AG08395 (cell line): Measurements from ENCODE around the gene ZNF644.
"Not testable (repeated sequence)": the region's sequence is repeated elsewhere in the genome, so short reads cannot be mapped to it uniquely, and the experiment has no call there.

Source experiments
- DNase-seq: peaks from one replicate; pipeline ENCODE4 v3.0.0; 2012; ENCODE audit warnings: mixed read lengths, low spot score

ZNF644 gene

DNA sequence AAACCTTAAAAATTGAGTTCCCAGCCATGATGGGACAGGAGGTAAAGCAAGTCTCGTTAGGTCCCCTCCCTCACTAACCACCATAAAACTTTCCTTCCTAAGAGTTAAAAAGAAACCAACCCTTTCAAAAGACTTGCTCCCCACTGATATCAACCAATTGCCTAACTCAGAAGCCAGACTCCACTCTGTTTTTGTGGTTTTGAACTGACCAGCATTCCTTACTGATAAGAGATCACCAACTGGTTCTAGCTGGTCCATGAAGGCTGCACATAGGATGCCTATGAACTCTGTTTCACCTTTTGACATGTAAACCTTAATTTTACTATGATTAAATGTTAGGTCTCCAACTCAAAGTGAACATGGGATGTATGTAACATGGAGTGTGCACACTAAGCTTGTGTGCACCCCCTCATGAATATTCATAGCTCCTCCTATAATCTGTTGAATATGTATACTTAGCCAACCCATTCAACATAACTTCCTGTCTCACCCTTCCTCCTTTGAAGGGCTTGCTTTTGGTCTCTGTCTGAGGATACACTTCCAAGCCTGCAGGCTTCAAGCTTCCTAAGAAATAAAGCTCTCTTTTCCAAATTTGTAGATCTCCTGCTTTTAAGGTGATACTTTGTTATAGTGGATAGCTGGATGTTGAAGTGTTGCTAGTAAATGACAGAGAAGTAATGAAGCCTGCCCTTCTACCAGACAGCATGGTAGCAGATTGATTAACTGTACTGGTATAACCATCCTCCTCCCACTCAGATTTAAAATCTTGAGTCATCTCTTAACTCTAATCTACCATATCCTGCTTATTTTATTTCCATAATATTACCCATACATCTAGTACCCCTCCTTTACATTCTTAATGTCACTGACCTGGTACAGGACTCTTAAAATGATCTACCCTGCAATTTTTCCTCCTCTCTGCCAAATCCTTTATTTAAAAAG lies 95.6 kb downstream of the ZNF644 start:
- DNase-seq = peak; percentile 51

DNA sequence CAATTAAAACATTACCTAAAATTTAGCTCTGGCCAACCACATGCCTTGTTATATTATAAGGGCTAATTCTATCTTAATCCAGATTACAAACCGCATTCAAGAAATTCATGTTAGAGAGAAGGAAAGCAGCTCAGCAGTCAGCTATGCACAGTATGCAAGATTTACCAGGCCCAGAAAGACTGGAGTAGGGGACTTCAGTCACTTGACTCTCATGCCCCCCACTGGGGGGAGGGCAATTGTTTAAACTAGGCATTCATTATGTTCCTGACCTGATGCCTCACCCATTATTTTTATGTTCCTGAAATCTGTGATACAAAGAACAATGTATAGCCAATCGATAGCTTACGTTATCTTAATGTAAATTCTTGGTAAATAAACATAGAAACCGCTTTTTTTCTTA lies 96.9 kb downstream of the ZNF644 start:
- DNase-seq = no peak

DNA sequence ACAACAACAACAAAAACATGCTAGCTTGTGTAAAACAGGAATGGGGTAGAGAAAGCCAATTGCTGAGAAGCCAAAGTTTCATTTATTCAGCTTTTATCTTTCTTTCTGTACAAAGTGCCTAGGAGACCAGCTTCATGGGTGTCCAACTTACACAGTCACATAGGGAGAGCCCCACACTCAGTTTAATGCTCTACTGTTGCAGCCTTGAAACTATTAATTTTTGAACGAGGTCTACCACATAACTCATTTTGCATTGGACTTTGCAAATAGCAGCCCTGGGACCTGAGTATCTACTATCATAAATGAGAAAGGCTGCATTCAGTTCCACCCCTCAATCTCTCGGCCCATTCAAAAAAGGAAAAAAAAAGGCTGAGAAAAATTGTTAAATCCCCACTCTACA lies 98.8 kb downstream of the ZNF644 start:
- no peak for DNase-seq

DNA sequence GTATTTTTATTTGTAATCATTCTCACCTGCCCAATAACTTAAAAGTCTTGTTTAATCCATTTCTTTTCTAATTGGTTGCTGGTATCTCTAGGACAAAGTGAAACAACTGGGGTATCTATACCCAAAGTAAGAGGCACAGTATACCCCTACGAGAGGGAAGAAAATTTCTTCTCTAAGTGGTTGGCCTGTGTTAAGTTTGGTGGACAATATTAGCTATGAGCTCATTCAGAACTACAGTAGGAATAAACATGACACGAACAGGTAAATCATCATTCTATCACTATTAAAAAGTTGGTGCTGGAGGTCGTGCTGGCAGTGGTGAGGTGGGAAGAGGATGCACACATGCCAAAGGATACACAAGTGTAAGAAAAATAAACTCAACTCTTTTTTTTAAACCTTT lies 99.6 kb downstream of the ZNF644 start:
- no peak for DNase-seq

DNA sequence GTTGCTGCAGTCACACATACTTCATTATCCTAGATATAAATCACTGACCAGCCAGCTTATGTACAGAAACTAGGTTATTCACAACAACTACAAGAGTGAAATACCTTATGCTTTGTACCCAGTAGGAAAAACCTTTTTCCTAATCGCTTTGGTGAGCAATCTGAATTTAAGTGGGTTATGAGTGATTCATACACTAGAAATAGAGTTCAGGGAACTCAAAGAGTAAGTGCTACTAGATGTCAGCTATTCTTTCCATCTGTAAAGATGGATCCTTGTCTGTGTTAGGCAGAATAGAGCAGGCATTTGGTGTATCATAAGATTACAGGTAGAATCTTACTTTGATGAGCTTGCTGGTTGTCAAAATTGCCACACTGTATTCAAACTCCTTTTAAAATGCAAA lies 101.9 kb downstream of the ZNF644 start:
- DNase-seq = no peak

DNA sequence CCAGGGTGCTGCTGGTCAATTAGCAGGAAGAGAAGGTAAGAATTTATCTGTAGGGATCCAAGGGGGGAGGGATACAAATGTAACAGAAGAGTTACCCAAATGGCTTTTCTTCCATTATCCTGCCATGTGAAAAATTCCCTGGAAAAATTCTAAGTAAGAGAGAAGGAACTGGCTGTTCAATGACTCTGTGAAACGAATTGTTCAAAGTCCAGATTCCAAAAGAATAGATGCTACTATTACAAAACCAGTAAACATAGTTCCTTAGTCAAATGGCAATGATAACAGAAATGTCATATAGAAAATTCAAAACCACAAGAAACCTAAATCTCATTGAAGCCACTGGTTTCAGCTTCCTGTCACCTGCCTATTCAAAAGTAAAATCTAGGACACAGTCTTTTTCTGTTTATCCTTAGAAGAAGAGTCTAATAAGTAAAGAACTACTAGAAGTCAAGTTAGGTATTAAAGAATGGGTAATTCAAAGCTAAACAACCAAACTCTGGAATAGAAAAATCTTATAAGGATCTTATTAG lies 102.6 kb downstream of the ZNF644 start:
- no peak for DNase-seq

DNA sequence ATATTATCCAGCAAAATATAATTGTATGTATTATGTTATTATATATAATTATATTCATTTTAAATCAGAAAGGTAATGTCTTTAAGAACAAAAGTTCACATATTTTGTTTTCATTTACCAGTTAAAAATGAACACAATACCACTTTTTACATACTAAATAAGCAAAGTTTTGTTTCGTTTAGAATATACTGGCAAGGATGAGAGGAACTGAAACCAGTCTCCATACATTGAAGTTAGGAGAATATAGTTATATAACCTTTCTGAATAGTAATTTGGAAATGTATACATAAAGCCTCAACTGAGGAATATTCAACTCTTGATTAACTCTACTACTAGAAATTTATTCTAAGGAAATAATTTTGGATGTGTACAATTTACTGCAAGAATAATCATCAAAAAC lies 110.5 kb downstream of the ZNF644 start:
- no peak for DNase-seq

DNA sequence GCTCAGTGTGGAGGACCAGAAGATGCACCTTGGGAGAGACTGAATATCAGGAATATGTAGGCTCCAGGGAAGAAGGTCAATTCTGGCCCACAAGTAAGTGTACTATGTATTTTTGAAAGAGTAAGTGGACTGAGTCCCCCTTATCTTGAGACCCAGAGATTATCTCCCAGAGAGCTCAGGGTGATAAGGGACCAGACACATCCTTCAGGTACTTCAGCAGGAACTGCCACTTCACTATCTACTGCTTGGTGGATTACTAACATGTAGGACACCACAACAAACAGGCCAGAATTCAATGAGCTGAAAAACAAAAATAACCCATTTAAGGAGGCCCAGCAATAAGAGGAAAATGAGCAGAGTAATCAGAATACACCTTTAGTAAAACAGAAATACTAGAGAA lies 119.2 kb downstream of the ZNF644 start:
- no peak for DNase-seq

DNA sequence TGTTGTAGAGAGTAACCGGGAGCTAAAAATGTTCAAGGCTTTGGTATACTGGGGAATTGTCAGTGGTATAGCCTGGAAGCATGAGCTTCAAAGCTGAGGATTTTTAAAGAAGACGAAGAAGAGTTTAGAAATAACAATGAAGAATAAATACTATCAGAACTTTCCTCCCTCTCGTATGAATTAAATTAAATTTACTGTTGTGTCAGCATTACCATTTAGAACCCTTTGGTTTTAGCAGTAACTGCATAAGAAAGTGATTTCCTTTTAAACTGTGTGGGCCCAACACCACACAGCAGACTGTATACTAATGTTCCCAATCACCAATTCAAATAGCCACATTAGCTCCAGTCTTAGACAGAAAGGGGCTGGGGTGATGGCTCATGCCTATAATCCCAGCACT lies 122.6 kb downstream of the ZNF644 start:
- no peak for DNase-seq

DNA sequence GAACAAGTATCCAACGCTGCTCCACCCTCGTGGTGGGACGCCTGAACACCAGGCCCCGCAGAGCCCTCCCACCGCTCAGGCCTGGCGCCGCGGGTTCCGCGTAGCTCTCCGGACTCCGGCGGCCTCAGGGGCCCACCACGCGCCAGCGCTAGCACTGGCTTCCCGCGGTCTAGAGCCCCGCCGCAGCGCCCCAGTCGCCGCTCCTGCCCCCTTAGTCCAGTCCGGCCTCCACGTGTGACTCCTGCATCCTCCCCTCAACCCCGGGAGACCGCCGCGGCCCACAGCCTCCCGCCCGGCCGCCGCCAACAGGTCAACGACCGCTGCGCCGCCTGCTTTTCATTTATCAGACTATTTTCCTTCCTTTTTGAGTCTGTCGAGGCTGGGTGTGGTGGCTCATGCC lies 128.2 kb downstream of the ZNF644 start:
- not testable (repeated sequence) for DNase-seq

DNA sequence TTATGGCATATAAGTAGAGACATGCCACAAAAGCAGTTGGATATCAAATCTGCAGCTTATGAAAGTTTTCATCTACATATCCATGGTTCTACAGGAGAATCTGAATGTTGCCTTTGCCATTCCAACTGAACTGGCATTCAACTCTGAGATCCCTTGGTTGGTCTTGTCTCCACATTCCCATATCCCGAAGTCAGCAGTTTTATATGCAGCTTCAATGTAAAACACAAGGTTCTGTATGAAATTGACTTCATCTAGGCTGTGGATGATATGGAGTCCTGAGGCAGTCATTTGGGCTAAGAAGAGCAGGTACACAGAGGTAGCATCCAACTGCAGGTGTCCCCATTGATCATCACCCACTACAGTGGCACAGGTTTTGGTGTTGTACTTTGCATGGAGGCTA lies 129.0 kb downstream of the ZNF644 start:
- DNase-seq = not testable (repeated sequence)

DNA sequence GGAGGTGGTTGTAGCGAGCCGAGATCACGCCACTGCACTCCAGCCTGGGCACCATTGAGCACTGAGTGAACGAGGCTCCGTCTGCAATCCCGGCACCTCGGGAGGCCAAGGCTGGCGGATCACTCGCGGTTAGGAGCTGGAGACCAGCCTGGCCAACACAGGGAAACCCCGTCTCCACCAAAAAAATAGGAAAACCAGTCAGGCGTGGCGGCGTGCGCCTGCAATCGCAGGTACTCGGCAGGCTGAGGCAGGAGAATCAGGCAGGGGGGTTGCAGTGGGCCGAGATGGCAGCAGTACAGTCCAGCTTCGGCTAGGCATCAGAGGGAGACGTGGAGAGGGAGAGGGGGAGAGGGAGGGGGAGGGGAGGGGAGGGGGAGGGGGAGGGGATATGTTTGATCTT lies 129.6 kb downstream of the ZNF644 start:
- not testable (repeated sequence) for DNase-seq

DNA sequence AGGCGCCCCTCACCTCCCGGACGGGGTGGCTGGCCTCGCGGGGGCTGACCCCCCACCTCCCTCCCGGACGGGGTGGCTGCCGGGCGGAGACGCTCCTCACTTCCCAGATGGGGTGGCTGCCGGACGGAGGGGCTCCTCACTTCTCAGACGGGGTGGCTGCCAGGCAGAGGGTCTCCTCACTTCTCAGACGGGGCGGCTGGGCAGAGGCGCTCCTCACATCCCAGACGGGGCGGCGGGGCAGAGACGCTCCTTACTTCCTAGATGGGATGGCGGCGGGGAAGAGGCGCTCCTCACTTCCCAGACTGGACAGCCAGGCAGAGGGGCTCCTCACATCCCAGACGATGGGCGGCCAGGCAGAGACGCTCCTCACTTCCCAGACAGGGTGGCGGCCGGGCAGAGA lies 130.1 kb downstream of the ZNF644 start:
- DNase-seq = not testable (repeated sequence)

DNA sequence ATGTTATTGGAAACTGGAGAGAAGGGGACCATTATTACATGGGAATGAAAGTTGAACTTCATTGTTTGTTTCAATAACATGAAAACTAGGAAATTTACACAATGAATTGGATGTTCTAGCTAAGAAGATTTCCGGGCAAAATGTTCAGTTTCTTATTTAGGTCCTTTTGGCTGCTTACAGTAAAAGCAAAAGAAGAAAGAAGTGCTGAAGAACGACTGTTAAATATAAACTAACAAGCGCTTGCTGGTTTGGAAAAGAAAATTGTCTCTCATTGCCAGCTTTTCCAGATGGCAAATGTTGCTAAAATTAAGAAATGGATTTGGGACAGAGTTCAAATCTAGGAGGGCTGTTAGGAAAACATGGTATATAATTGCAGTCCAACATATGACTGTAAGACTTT lies 139.6 kb downstream of the ZNF644 start:
- no peak for DNase-seq

DNA sequence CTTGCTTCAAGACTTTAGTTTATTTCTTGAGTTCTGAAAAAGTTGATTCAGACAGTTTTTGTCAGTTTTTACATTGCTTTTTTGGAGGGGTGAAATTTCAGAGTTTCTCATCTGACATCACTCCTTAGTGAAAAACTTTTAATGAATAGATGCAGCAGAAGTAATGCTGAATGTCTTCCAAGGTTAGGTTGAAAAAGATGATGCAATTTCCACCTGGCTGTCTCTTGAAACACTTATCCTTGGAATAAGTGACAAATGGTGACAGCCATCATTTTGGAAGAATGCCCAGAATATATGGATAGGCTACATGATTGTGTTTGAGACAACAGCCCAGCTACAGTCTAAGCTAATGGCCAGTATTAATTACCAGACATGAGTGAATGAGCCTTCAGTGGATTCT lies 140.8 kb downstream of the ZNF644 start:
- DNase-seq = no peak

DNA sequence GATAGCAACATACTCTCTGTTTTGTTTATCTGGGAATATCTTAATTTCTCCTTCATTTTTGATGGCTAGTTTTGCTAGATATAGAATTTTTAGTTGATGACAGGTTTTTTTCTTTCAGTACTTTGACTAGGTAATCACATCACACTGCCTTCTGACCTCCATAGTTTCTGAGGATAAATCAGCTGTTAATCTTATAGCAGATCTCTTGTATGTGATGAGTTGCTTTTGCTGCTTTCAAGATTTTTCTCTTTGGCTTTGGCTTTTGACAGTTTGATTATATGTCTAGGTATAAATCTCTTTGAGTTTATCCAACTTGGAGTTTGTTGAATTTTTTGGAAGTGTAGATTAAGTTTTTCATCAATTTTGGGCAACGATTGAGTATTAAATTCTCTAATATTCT lies 142.6 kb downstream of the ZNF644 start:
- DNase-seq = no peak

DNA sequence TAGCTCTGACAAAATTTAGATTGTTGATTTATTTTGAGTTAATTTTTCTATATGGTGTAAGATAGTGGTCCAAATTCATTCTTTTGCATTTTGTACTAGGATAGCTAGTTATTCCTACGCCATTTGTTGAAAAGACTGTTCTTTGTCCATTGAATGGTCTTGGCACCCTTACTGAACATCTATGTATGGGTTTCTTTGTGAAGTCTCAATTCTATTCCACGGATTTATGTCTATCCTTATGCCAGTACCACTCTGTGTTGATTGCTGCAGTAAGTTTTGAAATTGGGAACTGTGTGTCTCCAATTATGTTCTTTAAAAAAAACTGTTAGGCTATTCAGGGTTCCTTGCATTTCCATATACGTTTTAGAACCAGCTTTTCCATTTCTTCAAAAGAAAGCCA lies 145.7 kb downstream of the ZNF644 start:
- DNase-seq = no peak
